Thyroid gland (tissue), 4 donors: ENCODE measurements around the gene CCP110.

Source experiments
- CTCF ChIP-seq, 6 experiments: fragments of 200-600 bp in 3 of 6; fragments of 450-650 bp in 3 of 6; sonication (generic) in 3 of 6; IDR thresholded peaks; one replicate each; pipeline ENCODE4 v1.5.1; 2016 to 2019; ENCODE audit warnings: antibody characterized with exemption in 6 of 6, mild to moderate bottlenecking in 2 of 6, inconsistent platforms in 1 of 6, moderate library complexity in 1 of 6
- POLR2A ChIP-seq, 2 donors: fragments of 450-650 bp; IDR thresholded peaks; one replicate each; pipeline ENCODE4 v1.6.1; 2017; ENCODE audit warnings: antibody characterized with exemption in 2 of 2, mild to moderate bottlenecking in 2 of 2, moderate library complexity in 1 of 2

GRCh38 chr16:19482291-19482690 lies 41.5 kb upstream of the CCP110 start:
- TF ChIP-seq POLR2A (IDR thresholded peaks at IDR 0.05) (no peak), CTCF (IDR thresholded peaks at IDR 0.05) (no peak)
